Astrocyte (in vitro differentiated cells and primary cell): ENCODE results near the gene MYT1.

Source experiments
- EZH2 ChIP-seq: IDR thresholded peaks from 2 replicates; pipeline ENCODE4 v1.6.1; 2012; ENCODE audit warnings: mild to moderate bottlenecking, low read length, inconsistent platforms; ENCODE audit not compliant: insufficient read depth
- TF ChIP-seq, protein P1 (sequence below): IDR thresholded peaks from 2 replicates; pipeline ENCODE4 v1.5.1; 2011; ENCODE audit warnings: low read depth, mild to moderate bottlenecking, inconsistent platforms, low read length, moderate library complexity; ENCODE audit not compliant: insufficient read depth

- TF ChIP-seq, protein P1, sequence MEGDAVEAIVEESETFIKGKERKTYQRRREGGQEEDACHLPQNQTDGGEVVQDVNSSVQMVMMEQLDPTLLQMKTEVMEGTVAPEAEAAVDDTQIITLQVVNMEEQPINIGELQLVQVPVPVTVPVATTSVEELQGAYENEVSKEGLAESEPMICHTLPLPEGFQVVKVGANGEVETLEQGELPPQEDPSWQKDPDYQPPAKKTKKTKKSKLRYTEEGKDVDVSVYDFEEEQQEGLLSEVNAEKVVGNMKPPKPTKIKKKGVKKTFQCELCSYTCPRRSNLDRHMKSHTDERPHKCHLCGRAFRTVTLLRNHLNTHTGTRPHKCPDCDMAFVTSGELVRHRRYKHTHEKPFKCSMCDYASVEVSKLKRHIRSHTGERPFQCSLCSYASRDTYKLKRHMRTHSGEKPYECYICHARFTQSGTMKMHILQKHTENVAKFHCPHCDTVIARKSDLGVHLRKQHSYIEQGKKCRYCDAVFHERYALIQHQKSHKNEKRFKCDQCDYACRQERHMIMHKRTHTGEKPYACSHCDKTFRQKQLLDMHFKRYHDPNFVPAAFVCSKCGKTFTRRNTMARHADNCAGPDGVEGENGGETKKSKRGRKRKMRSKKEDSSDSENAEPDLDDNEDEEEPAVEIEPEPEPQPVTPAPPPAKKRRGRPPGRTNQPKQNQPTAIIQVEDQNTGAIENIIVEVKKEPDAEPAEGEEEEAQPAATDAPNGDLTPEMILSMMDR, result peak; percentile 10
- no peak for TF ChIP-seq EZH2
Observed at GRCh38 chr20:64145458-64146300, 18.6 kb upstream of the MYT1 start.
